K562 (cell line): Measurements from ENCODE around the gene LAMTOR5. TPM values are rescaled to one million over a fixed set of nuclear protein-coding genes. Genes with fewer than 3 reads are reported as not detected.

Experiments
- AFF1 ChIP-seq, 2 experiments: fragments of 450-650 bp; IDR thresholded peaks; 2 replicates each; pipeline ENCODE4 v1.6.1; 2018; ENCODE audit warnings: mild to moderate bottlenecking in 2 of 2, low read depth in 1 of 2; ENCODE audit not compliant: partially characterized antibody in 2 of 2
- BCL6 ChIP-seq: fragments of 250-450 bp; sonication (Bioruptor Pico); IDR thresholded peaks from 2 replicates; pipeline ENCODE4 v1.4.0; 2020
- FOXO4 ChIP-seq: fragments of 450-650 bp; formaldehyde crosslinking; IDR thresholded peaks from 2 replicates; pipeline ENCODE4 v1.4.0; 2020; ENCODE audit warnings: mild to moderate bottlenecking, moderate library complexity
- MYNN ChIP-seq, 2 experiments: sonication (generic); formaldehyde crosslinking in 1 of 2; IDR thresholded peaks; 2 replicates each; pipeline versions ENCODE4 v1.5.0 to v1.6.1; 2016 to 2020; ENCODE audit warnings: antibody characterized with exemption in 1 of 2, missing genetic modification reagents in 1 of 2
- NR0B1 ChIP-seq: fragments of 450-650 bp; IDR thresholded peaks from one replicate; pipeline ENCODE4 v1.6.1; 2018; ENCODE audit warnings: mild to moderate bottlenecking, moderate library complexity; ENCODE audit not compliant: partially characterized antibody
- PRPF4 ChIP-seq: fragments of 200-400 bp; formaldehyde crosslinking; IDR thresholded peaks from one replicate; pipeline ENCODE4 v1.6.1; 2017; ENCODE audit warnings: low read length, low read depth, mild to moderate bottlenecking; ENCODE audit not compliant: insufficient read depth, poor library complexity, severe bottlenecking
- SAFB ChIP-seq: fragments of 200-400 bp; formaldehyde crosslinking; IDR thresholded peaks from 2 replicates; pipeline ENCODE4 v1.6.1; 2017; ENCODE audit warnings: low read depth, low read length, borderline replicate concordance
- SAP30 ChIP-seq: fragments of 200-600 bp; sonication (generic); IDR thresholded peaks from 2 replicates; pipeline ENCODE4 v1.6.1; 2012; ENCODE audit warnings: borderline replicate concordance, low read depth, mild to moderate bottlenecking, moderate library complexity, low read length, control low read depth, inconsistent platforms; ENCODE audit not compliant: insufficient read depth, poor library complexity, severe bottlenecking
- SREBF1 ChIP-seq: fragments of 150-350 bp; IDR thresholded peaks from 2 replicates; pipeline ENCODE4 v1.6.1; 2014; ENCODE audit warnings: antibody characterized with exemption, low read depth, low read length, borderline replicate concordance
- ZNF280A ChIP-seq: fragments of 450-650 bp; IDR thresholded peaks from 2 replicates; pipeline ENCODE4 v1.6.1; 2018; ENCODE audit warnings: mild to moderate bottlenecking, low read depth; ENCODE audit not compliant: partially characterized antibody
- ZNF282 ChIP-seq: sonication (generic); formaldehyde crosslinking; IDR thresholded peaks from 2 replicates; pipeline ENCODE4 v1.8.1; 2023; ENCODE audit warnings: missing genetic modification reagents
- ZNF311 ChIP-seq: fragments of 250-450 bp; sonication (Bioruptor Pico); IDR thresholded peaks from 2 replicates; pipeline ENCODE4 v1.4.0; 2020; ENCODE audit warnings: mild to moderate bottlenecking, moderate library complexity
- ZNF512 ChIP-seq: IDR thresholded peaks from 2 replicates; pipeline ENCODE4 v1.6.1; 2016; ENCODE audit warnings: missing genetic modification characterization, missing compliant biosample characterization
- ZNF778 ChIP-seq: fragments of 450-650 bp; formaldehyde crosslinking; IDR thresholded peaks from 2 replicates; pipeline ENCODE4 v1.4.0; 2020; ENCODE audit warnings: mild to moderate bottlenecking, moderate library complexity
- ZZZ3 ChIP-seq: fragments of 450-650 bp; IDR thresholded peaks from 2 replicates; pipeline ENCODE4 v1.6.1; 2016; ENCODE audit warnings: antibody characterized with exemption, mild to moderate bottlenecking, moderate library complexity
- polyA plus RNA-seq, 8 experiments: library from polyadenylated mRNA; depleted of rRNA in 4 of 8; stranded (reverse) in 5 of 8; unstranded in 3 of 8; fragments of >200 nt; fragmentation: Nextera tagmentation in 2 of 8; fragmentation: Illumina TruSeq in 1 of 8; extraction: Ambion mirVana in 2 of 8; extraction: Trizol in 1 of 8; gene quantifications; 2 replicates each; pipeline versions ENCODE4 v1.2.1 to v1.2.3, GENCODE V29; 2011 to 2014; ENCODE audit warnings: inconsistent platforms in 1 of 8, missing spikeins in 1 of 8
- total RNA-seq, 7 experiments: library from RNA; depleted of rRNA in 6 of 7; stranded (reverse); fragments of >200 nt in 6 of 7; fragmentation: Illumina TruSeq in 2 of 7; extraction: Trizol in 2 of 7; gene quantifications; 2 replicates each; pipeline versions ENCODE4 v1.2.1 to v1.2.3, GENCODE V29; 2011 to 2021; ENCODE audit warnings: low replicate concordance in 1 of 7

LAMTOR5 gene
- total and polyA plus RNA-seq, 9 of the 15 experiments (the other 6 are each of a cell fraction or from before 2014, with no cell fraction given) = 118 to 712 (median 241) TPM

GRCh38 chr1:110407260-110408210 is at the start of gene LAMTOR5 (continued):
- no peak for TF ChIP-seq BCL6 (CRISPR knock-in tag)
- no peak for TF ChIP-seq MYNN (IDR thresholded peaks at IDR 0.05)
- TF ChIP-seq MYNN (CRISPR knock-in tag; IDR thresholded peaks at IDR 0.05) = no peak
- no peak; the same call in 1 of the 2 replicates for TF ChIP-seq SREBF1
- no peak for TF ChIP-seq ZNF311
- no peak for TF ChIP-seq ZNF512
- TF ChIP-seq ZZZ3 = peak; percentile 79
- TF ChIP-seq SAP30 = peak; percentile 93
- peak; percentile 22 to 58 for TF ChIP-seq AFF1 (IDR thresholded peaks at IDR 0.05; ENCODE audit: low read depth in 1 of 2, partially characterized antibody in 2 of 2)
- 0 out of 2 replicates have a peak, but pooled peaks have one; percentile 52 for TF ChIP-seq ZNF282 (CRISPR knock-in tag)
- TF ChIP-seq PRPF4 = no peak
- TF ChIP-seq SAFB = no peak
- no peak for TF ChIP-seq NR0B1
- TF ChIP-seq ZNF280A = no peak
- TF ChIP-seq ZNF778 = no peak
- 0 out of 2 replicates have a peak, but pooled peaks have one; percentile 14 for TF ChIP-seq FOXO4 (CRISPR knock-in tag)
